GDM1 (cell line): ENCODE results near the gene CDH23.

ENCODE experiments used
- DNase-seq: peaks from one replicate; lab custom pipeline; 2025; lab: John Stamatoyannopoulos, UW

The CDH23 gene

GRCh38 chr10:71725249-71725648 lies 328.5 kb downstream of the CDH23 start:
- no peak for DNase-seq

- no peak for DNase-seq
These were observed 329.4 kb downstream of the CDH23 start for GRCh38 chr10:71725998-71726579.

- peak; percentile 17 for DNase-seq
These were observed 329.9 kb downstream of the CDH23 start for GRCh38 chr10:71726580-71727104.

DNA sequence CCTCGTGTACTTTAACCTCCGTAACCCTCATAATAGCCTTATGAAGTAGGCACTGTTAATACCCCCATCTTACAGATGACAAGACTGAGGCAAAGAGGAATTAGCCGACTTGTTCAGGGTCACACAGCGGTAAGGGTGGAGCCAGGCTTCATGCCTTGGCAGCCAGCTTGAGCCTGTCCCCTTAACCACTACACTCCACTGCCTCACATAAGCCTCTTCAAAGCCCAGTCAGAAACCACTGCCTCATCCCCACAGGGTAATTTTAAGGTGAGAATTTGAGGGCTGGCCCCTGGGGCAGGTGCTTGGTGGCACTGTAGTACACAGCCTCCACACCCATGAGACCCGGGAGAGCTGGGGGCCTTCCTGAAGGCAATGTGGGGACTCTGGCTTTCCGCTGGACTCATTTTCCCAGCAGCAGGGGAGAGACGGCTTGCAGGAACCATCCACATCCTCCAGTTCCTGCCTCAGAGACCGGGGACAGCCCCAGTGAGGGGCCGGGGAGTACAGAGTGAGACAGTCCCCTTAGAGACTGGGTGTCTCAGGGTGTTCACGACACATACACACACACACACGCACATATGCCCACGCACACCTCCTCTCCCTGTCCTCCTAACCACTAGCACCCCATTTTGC lies 330.5 kb downstream of the CDH23 start:
- no peak for DNase-seq

- DNase-seq = peak; percentile 67
These were observed 331.3 kb downstream of the CDH23 start for GRCh38 chr10:71727738-71728737.

DNA sequence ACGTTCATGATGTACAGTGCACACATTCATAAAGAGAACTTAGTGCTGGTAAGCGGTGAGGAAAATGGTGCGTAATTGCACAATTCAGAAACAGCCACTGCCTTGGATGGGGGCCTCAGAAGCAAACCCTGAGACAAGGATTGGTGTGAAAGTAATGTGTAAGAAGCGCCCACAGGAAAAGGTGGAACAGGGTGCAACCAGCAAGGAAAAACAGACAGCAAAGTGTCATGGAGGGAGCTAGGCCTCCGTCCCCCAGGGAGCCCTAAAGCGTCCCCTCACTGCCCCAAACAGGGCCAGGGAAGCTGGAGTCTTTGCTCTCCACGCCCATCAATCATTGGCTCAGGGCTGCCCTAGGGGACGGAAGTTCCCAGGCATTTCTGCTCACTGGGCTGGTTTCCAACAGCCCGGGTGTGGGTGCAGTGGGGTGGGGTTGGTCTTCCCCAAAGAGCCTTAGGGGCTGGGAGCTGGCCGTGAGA lies 332.5 kb downstream of the CDH23 start:
- no peak for DNase-seq

GRCh38 chr10:71731791-71732190 lies 335.1 kb downstream of the CDH23 start:
- no peak for DNase-seq

GRCh38 chr10:71734797-71735196 lies 338.1 kb downstream of the CDH23 start:
- DNase-seq = no peak

DNA sequence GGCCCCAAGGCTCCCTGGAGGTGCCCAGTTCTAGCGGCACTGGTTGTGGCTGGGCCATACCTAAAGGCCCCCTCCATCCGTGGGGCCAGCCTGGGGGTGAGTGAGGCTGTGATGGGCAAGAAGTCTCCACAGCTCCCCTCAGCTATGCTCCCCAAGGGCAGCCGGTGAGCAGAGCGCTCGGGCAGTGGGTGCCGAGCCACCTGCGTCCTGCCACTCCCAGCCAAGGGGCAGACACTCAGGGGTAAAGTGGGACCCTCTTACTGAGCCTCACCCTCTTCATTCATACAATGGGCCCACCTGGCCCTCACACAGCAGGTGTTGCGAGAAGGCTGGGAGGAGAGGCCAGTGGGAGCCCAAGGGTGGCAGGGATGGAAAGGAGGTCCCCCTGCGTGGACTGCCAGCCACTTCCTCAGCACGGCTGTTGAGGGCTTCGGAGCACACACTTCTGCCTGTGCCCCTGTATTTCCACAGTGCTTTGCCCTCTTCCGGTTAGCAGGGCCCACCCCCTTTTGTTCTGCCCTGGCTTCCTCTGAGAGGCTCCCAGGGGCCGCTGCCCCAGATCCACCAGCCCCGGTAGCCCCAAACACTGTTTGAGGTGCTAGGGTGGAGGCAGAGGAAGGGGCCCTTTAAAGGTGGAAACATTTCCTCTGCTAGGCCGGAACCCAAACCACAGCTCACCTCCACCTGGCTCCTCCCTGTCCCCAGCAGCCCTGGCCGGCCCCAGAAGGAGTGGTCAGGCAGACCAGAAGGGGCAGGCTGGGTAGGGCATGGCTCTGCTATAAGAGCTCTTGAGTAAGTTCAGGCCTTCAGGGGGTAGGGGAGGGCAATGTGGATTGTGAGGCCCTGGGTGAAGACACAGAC lies 339.2 kb downstream of the CDH23 start:
- peak; percentile 40 for DNase-seq

- DNase-seq = no peak
These were observed 339.8 kb downstream of the CDH23 start for GRCh38 chr10:71736570-71736952.

- DNase-seq = no peak
These were observed 340.5 kb downstream of the CDH23 start for GRCh38 chr10:71737001-71737833.

DNA sequence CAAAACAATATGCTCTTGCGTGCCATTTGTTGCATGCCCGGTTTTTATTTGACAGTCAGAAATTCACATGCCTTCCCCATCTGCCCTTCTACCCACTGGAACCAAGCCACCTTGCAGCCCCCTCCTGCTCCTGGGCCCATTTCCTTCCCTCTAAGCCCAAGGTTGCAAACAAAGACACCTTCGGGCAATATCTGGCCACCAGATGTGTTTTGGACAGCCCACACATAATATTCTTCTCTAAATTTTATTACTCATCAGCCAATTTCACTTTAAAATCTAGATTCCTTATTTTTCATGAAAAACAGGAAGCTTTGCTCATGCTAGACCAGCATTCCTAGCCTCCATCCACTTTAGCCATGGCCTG lies 341.1 kb downstream of the CDH23 start:
- DNase-seq = peak; percentile 24

DNA sequence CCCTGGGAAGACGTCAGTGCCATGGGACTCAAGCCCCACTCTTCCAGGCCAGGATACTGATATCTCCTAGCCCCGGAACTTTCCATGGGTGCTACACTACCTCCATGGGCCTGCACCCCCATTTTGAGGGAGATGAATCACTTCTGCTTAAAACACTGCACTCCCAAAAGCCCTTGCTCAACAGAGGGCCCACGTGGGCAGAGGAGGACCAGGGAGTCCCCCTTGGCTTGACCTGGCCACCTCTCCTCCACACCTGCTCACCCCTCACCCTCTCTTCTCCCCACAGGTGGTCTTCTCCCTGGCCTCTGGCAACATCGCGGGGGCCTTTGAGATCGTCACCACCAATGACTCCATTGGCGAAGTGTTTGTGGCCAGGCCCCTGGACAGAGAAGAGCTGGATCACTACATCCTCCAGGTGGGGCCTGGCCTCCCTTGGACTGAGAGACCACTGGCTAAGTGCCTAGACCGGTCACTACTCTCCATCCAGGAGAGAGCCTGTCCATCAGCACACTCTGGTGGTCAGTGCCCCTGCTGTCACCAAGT lies 342.7 kb downstream of the CDH23 start:
- DNase-seq = no peak

DNA sequence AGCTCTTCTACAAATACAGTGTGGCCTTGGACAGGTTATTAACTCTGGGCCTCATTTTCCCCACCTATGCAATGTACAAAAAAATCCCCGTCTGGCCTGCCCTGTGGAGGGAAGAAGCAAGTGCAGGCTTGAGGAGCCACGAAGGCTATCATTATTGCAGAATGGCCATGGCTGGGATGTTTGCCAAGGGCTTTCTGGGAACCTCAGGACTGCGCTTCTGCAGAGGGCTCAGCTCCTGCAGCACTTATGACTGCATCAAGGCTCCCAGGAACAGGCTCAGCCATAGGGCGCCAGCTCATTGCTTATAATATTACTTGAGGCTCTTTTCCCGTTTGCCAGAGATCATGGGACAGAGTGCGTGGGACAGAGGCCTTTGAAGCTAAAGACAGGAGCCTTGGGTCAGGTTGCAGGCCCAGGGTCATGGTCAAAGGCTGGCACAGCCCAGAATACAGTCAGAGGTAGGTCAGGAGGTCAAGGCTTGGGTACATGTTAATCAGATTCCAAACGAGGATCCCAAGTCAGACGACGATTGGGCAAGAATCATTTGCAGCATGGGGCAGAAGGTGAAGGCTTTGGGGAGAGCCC lies 343.4 kb downstream of the CDH23 start:
- no peak for DNase-seq

- no peak for DNase-seq
These were observed 344.3 kb downstream of the CDH23 start for GRCh38 chr10:71741029-71741428.

- DNase-seq = no peak
These were observed 345.0 kb downstream of the CDH23 start for GRCh38 chr10:71741671-71742070.

DNA sequence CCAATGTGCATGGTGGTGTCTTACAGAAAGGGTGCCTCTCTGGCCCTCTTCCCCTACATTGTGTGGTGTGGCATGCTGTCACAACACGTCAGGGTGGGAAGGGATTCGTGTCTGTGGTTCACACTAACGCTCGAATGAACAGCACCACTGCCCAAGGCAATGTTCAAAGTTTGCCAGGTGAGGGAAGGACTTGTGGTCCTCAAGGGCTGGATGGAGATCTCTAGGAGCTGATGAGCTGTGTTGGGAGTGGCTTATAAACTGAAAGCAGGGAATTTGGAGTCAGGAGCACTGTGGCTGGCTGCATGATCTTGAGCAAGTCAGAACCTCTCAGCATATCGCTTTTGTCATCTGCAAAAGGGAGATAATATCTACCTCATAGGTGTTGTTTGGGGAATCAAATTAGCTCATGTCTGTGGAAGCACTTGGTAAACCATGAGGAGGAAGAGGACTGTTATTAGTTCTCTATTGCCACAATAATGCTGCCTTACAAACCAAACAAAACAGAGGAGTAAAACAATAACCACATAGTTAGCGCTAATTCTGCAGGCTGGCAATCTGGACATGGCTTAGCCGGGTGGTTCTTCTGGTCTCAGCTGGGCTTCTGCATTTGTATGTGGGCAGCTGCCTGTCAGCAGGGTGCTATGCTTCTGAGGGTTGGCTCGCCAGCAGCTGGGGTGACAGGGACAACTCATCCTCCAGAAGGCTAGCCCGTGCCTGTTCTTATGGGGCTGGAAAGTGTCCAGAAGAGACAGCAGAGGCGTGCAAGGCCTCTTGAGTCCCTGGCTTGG lies 345.8 kb downstream of the CDH23 start:
- DNase-seq = no peak

GRCh38 chr10:71743089-71743838 lies 346.5 kb downstream of the CDH23 start:
- DNase-seq = no peak
